OCI-LY7 (cell line): ENCODE results near the gene S100A7A.

Experiments
- EZH2phosphoT487 ChIP-seq: fragments of 200-600 bp; sonication (generic); IDR thresholded peaks from 2 replicates; pipeline ENCODE4 v1.6.1; 2018; ENCODE audit warnings: low read depth, borderline replicate concordance, mild to moderate bottlenecking, mixed run types, antibody characterized with exemption, low read length, moderate library complexity, mixed read lengths
- TF ChIP-seq, protein P1 (sequence below): fragments of 200-600 bp; sonication (generic); conservative IDR thresholded peaks from 2 replicates; pipeline ENCODE4 v1.5.1; 2014; ENCODE audit warnings: mild to moderate bottlenecking, antibody characterized with exemption, low read length, moderate library complexity, mixed read lengths

DNA sequence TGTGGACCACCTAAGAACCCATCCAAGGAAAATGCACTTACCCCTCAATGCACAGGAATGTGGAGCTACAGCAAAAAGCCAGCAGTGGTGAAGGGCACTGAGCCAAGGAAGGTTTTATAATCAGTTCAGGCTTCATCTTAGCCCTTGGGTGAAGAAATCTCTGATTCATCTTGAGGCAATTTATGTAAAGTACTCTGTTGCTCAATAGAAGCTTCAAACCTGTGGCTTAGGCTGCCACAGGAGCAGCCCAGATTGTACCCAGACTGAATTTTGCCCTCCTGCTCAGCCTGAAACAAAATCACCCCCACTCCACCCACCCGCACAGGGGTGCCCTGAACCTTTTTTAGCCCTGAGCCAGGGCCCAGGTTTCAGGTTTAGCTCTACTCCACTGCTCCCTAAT is 40.8 kb upstream of the S100A7A start, which contains the start of gene S100A12:
- TF ChIP-seq, protein P1, sequence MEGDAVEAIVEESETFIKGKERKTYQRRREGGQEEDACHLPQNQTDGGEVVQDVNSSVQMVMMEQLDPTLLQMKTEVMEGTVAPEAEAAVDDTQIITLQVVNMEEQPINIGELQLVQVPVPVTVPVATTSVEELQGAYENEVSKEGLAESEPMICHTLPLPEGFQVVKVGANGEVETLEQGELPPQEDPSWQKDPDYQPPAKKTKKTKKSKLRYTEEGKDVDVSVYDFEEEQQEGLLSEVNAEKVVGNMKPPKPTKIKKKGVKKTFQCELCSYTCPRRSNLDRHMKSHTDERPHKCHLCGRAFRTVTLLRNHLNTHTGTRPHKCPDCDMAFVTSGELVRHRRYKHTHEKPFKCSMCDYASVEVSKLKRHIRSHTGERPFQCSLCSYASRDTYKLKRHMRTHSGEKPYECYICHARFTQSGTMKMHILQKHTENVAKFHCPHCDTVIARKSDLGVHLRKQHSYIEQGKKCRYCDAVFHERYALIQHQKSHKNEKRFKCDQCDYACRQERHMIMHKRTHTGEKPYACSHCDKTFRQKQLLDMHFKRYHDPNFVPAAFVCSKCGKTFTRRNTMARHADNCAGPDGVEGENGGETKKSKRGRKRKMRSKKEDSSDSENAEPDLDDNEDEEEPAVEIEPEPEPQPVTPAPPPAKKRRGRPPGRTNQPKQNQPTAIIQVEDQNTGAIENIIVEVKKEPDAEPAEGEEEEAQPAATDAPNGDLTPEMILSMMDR: no peak
- TF ChIP-seq EZH2phosphoT487: no peak
